Measurements from ENCODE around the gene ZNF793.

ZNF793 gene

GRCh38 chr19:37513397-37513796 is 6.7 kb downstream of the ZNF793 start:
- no peak for TF ChIP-seq GATA3 (IDR thresholded peaks at IDR 0.05; ENCODE audit: low read depth, low read length)
- no peak for TF ChIP-seq GATA2 (IDR thresholded peaks at IDR 0.05; ENCODE audit: low read depth, low read length)

- no peak for TF ChIP-seq GATA2 (IDR thresholded peaks at IDR 0.05; ENCODE audit: low read depth, low read length)
- TF ChIP-seq GATA3 (IDR thresholded peaks at IDR 0.05; ENCODE audit: low read depth, low read length): no peak
Measured at GRCh38 chr19:37519890-37520289, 13.2 kb downstream of the ZNF793 start.

- TF ChIP-seq GATA2 (IDR thresholded peaks at IDR 0.05; ENCODE audit: low read depth, low read length) (no peak), GATA3 (IDR thresholded peaks at IDR 0.05; ENCODE audit: low read depth, low read length) (no peak)
Measured at GRCh38 chr19:37537391-37537947, 30.7 kb downstream of the ZNF793 start.

GRCh38 chr19:37551129-37551993 is 44.6 kb downstream of the ZNF793 start:
- TF ChIP-seq GATA3 (IDR thresholded peaks at IDR 0.05; ENCODE audit: low read depth, low read length): no peak
- TF ChIP-seq GATA2 (IDR thresholded peaks at IDR 0.05; ENCODE audit: low read depth, low read length): 0 out of 2 replicates have a peak, but pooled peaks have one; percentile 18

GRCh38 chr19:37563518-37563917 is 56.8 kb downstream of the ZNF793 start:
- TF ChIP-seq GATA3 (IDR thresholded peaks at IDR 0.05; ENCODE audit: low read depth, low read length) (no peak), GATA2 (IDR thresholded peaks at IDR 0.05; ENCODE audit: low read depth, low read length) (no peak)

- no peak for TF ChIP-seq GATA2 (IDR thresholded peaks at IDR 0.05; ENCODE audit: low read depth, low read length)
- no peak for TF ChIP-seq GATA3 (IDR thresholded peaks at IDR 0.05; ENCODE audit: low read depth, low read length)
Measured at GRCh38 chr19:37564624-37565369, 58.1 kb downstream of the ZNF793 start.

- TF ChIP-seq GATA2 (IDR thresholded peaks at IDR 0.05; ENCODE audit: low read depth, low read length) (no peak), GATA3 (IDR thresholded peaks at IDR 0.05; ENCODE audit: low read depth, low read length) (no peak)
Measured at GRCh38 chr19:37565370-37565669, 58.6 kb downstream of the ZNF793 start.

GRCh38 chr19:37572203-37572602 is 65.5 kb downstream of the ZNF793 start:
- no peak for TF ChIP-seq GATA3 (IDR thresholded peaks at IDR 0.05; ENCODE audit: low read depth, low read length)
- no peak for TF ChIP-seq GATA2 (IDR thresholded peaks at IDR 0.05; ENCODE audit: low read depth, low read length)

GRCh38 chr19:37583340-37583739 is 76.6 kb downstream of the ZNF793 start:
- TF ChIP-seq GATA2 (IDR thresholded peaks at IDR 0.05; ENCODE audit: low read depth, low read length): no peak
- no peak for TF ChIP-seq GATA3 (IDR thresholded peaks at IDR 0.05; ENCODE audit: low read depth, low read length)

Measured in SH-SY5Y (cell line).